Tibial nerve (tissue), 4 donors: ENCODE results near the gene CHST12. TPM values are rescaled to one million over a fixed set of nuclear protein-coding genes. Genes with fewer than 3 reads are reported as not detected.

Source experiments
- DNase-seq, 2 donors: peaks; one replicate each; pipeline ENCODE4 v3.0.0-alpha.2; 2019; ENCODE audit warnings: low spot score in 2 of 2
- H3K27ac ChIP-seq, 4 donors: fragments of 200-600 bp; sonication (generic) in 3 of 4; one replicate each; pipeline ENCODE4 v1.5.1; 2017 to 2019; ENCODE audit warnings: mild to moderate bottlenecking in 1 of 4
- H3K27me3 ChIP-seq, 2 donors: fragments of 200-600 bp; sonication (generic) in 1 of 2; one replicate each; pipeline versions ENCODE4 v1.5.1 to v1.6.0; 2017 to 2019
- H3K36me3 ChIP-seq, 3 donors: fragments of 200-600 bp; sonication (generic); one replicate each; pipeline ENCODE4 v1.5.1; 2018 to 2019
- H3K4me1 ChIP-seq, 4 donors: fragments of 200-600 bp; sonication (generic) in 3 of 4; one replicate each; pipeline ENCODE4 v1.5.1; 2017 to 2019
- H3K4me3 ChIP-seq, 4 donors: fragments of 200-600 bp; sonication (generic) in 3 of 4; one replicate each; pipeline ENCODE4 v1.5.1; 2017 to 2019; ENCODE audit warnings: mild to moderate bottlenecking in 1 of 4, moderate library complexity in 1 of 4
- H3K9me3 ChIP-seq, 4 donors: fragments of 200-600 bp; sonication (generic) in 3 of 4; one replicate each; pipeline ENCODE4 v1.5.1; 2017 to 2019
- EP300 ChIP-seq, 2 donors: sonication (generic); formaldehyde crosslinking; IDR thresholded peaks; one replicate each; pipeline ENCODE4 v1.6.1; 2017; ENCODE audit warnings: antibody characterized with exemption in 2 of 2, mild to moderate bottlenecking in 1 of 2
- POLR2A ChIP-seq, 2 donors: fragments of 450-650 bp; IDR thresholded peaks; one replicate each; pipeline ENCODE4 v1.6.1; 2017; ENCODE audit warnings: antibody characterized with exemption in 2 of 2, mild to moderate bottlenecking in 2 of 2, moderate library complexity in 2 of 2
- WGBS, 2 donors: methylation state at CpG; one replicate each; pipeline ENCODE4 v1.1.5; 2018; 5-methylcytosine and 5-hydroxymethylcytosine counted together
- total RNA-seq, 4 donors: library from RNA; depleted of rRNA; stranded (reverse); fragments of >200 nt; gene quantifications; one replicate each; pipeline ENCODE4 v1.1.0, GENCODE V29; 2016
- TF ChIP-seq, protein P1 (sequence below), 5 experiments: fragments of 200-600 bp in 3 of 5; fragments of 450-650 bp in 2 of 5; sonication (generic) in 3 of 5; IDR thresholded peaks; one replicate each; pipeline ENCODE4 v1.5.1; 2016 to 2019; ENCODE audit warnings: antibody characterized with exemption in 5 of 5, mild to moderate bottlenecking in 3 of 5, moderate library complexity in 2 of 5

The CHST12 gene
- total RNA-seq, result 10 to 100 TPM; 21.0 to 29.9 (median 29.3) TPM

DNA sequence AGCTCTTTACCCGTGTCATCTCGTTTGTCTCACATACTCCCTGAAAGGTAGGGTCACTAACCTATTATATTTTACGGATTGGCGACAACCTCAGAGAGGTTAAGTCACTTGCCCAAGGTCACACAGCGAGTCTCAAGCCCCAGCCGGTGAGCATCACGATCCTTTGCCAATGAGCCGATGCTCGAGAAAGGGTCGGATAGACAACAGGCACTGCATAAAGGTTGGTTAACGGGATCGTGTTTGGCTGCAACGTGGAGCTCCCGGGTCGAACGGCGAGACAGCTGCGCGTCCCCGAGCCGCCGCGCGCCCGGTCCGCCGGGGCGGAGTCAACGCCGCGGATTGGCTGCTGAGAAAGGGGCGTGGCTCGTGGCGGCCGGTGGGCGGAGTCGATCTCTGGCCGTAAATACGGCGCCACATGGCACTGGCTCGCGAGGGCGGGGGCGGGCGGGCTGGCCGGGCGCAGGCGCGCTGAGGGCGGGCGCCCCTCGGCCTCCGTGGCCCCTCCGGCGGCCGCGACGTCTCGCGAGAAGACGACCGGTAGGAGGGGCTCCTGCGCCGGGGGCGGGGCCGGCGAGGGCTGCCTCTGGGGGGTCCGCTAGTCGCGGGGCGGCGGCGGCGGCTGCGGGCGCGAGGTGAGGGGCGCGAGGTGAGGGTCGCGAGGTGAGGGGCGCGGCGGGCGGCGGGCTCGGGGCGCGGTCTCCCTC lies at the start of gene CHST12:
Gene CHST12 (plus strand): TSS at position 598 of the 704 bp plus-strand sequence. CDS start 29,029 bp downstream, outside the sequence.
- peak within 1 kb of the TSS; percentile 70 to 91 (median 80) for H3K27ac ChIP-seq
- peak; percentile 92 to 95 for DNase-seq
- no peaks in the 10 kb centered on the region for H3K9me3 ChIP-seq
- peaks cover 0 to 79% (median 40%) of the 10 kb centered on the region in 4 donors for H3K4me1 ChIP-seq
- no peaks in the 10 kb centered on the region for H3K36me3 ChIP-seq
- peak in 1 of 2 donors; percentile 42 for TF ChIP-seq POLR2A (IDR thresholded peaks at IDR 0.05)
- TF ChIP-seq, protein P1, sequence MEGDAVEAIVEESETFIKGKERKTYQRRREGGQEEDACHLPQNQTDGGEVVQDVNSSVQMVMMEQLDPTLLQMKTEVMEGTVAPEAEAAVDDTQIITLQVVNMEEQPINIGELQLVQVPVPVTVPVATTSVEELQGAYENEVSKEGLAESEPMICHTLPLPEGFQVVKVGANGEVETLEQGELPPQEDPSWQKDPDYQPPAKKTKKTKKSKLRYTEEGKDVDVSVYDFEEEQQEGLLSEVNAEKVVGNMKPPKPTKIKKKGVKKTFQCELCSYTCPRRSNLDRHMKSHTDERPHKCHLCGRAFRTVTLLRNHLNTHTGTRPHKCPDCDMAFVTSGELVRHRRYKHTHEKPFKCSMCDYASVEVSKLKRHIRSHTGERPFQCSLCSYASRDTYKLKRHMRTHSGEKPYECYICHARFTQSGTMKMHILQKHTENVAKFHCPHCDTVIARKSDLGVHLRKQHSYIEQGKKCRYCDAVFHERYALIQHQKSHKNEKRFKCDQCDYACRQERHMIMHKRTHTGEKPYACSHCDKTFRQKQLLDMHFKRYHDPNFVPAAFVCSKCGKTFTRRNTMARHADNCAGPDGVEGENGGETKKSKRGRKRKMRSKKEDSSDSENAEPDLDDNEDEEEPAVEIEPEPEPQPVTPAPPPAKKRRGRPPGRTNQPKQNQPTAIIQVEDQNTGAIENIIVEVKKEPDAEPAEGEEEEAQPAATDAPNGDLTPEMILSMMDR (IDR thresholded peaks at IDR 0.05), result no peak
- peak in 1 of 2 donors; percentile 82 for TF ChIP-seq EP300 (IDR thresholded peaks at IDR 0.05)
- H3K4me3 ChIP-seq, result peak within 1 kb of the TSS; percentile 85 to 100 (median 91)
- H3K27me3 ChIP-seq, result no peaks in the 10 kb centered on the region
- 3 to 5% methylated on average over 28 to 35 of the region's 89 CpGs for WGBS, 2 donors

DNA sequence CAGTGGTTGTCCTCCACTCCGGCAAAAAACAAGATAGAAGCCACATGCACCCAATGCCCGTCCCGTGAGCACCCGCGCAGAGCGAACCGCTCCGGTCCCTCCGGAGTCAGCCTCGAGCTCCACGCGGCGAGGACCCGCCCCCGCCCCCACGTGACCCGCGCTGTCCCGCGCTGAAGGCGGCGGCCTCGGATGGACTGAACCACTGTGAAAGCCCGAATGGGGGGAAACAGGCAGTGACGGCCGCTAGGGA lies 49.5 kb upstream of the CHST12 start:
- peaks cover 0 to 47% (median 30%) of the 10 kb centered on the region in 4 donors for H3K4me1 ChIP-seq
- TF ChIP-seq, protein P1 (IDR thresholded peaks at IDR 0.05), result no peak
- TF ChIP-seq POLR2A (IDR thresholded peaks at IDR 0.05), result peak in 1 of 2 donors; percentile 29
- TF ChIP-seq EP300 (IDR thresholded peaks at IDR 0.05), result peak in 1 of 2 donors; percentile 56
- H3K9me3 ChIP-seq, result no peaks in the 10 kb centered on the region
- H3K27me3 ChIP-seq, result no peaks in the 10 kb centered on the region
- 0 to 1% methylated on average over 15 to 26 of the region's 26 CpGs for WGBS, 2 donors
- no peaks in the 10 kb centered on the region for H3K36me3 ChIP-seq
- peak overlapping the region; percentile 98 to 100 (median 98) for H3K27ac ChIP-seq
- peak in 1 of 2 donors; percentile 85 for DNase-seq
- H3K4me3 ChIP-seq, result peak overlapping the region; percentile 36 to 99 (median 96)

DNA sequence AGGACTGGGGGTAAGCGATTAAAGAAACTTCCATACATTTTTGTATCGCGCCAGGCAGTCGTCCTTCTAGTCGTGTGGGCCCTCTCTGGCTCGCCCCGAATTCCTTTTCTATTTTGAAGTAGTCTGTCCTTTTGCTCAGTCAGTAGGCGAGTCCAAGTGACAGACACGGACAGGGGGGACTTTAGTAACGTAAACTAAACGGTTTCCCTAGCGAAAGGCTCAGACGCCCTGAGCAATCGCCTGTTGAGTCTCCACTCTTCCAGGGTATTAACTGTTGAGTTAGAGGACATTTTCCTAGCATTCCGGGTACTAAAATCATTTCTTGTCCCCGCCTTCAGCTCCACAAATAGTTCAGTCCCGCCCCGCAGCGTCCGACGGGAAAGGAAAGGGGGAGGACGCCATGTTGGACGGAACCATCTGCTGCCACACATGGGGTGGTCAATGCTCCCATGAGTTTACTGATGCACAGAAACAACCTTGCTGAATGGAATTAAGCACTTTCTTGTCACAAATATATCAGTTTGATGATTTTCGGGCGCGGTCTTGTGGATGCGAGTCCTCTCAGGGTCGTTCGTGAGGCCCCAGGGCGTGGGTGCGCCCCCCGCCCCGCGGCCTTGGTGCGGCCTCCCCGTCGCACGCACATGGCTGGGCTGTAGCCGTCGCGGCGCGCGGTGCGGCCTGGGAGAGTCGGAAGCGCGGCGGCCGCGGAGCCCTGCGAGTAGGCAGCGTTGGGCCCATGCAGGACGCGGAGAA lies 49.0 kb upstream of the CHST12 start, which contains the start of gene EIF3B:
Gene EIF3B (plus strand): TSS at position 642 of the 753 bp plus-strand sequence. CDS start 95 bp downstream, at position 737.
- H3K4me1 ChIP-seq, result peaks cover 0 to 52% (median 30%) of the 10 kb centered on the region in 4 donors
- no peaks in the 10 kb centered on the region for H3K27me3 ChIP-seq
- no peaks in the 10 kb centered on the region for H3K36me3 ChIP-seq
- H3K4me3 ChIP-seq, result peak within 1 kb of the TSS; percentile 96 to 99 (median 96)
- TF ChIP-seq POLR2A (IDR thresholded peaks at IDR 0.05), result peak in 1 of 2 donors; percentile 16
- peak in 1 of 2 donors; percentile 90 for TF ChIP-seq EP300 (IDR thresholded peaks at IDR 0.05)
- TF ChIP-seq, protein P1 (IDR thresholded peaks at IDR 0.05), result peak in 2 of 5 experiments; percentile 45 to 69
- H3K27ac ChIP-seq, result peak within 1 kb of the TSS; percentile 98 to 100 (median 98)
- WGBS, 2 donors, result 0% methylated on average over 23 to 27 of the region's 55 CpGs
- peak; percentile 84 to 91 for DNase-seq
- H3K9me3 ChIP-seq, result no peaks in the 10 kb centered on the region

DNA sequence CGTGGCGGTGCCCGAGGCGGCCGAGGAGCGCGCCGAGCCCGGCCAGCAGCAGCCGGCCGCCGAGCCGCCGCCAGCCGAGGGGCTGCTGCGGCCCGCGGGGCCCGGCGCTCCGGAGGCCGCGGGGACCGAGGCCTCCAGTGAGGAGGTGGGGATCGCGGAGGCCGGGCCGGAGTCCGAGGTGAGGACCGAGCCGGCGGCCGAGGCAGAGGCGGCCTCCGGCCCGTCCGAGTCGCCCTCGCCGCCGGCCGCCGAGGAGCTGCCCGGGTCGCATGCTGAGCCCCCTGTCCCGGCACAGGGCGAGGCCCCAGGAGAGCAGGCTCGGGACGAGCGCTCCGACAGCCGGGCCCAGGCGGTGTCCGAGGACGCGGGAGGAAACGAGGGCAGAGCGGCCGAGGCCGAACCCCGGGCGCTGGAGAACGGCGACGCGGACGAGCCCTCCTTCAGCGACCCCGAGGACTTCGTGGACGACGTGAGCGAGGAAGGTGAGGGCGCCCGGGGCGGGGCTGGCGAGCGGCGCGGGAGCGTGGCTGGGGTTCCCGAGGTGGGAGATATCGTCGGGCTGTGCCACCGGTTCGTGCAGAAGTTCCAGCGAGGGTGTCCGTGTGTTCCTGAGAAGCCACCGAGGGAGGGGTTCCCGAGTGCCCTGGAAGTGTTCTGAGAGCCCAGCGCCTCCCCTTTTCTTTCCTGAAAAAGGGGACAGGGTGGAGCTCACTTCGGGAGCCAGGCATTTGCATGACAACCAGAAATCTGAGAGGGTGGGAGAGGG lies 48.3 kb upstream of the CHST12 start:
- H3K9me3 ChIP-seq, result no peaks in the 10 kb centered on the region
- peak overlapping the region; percentile 36 to 100 (median 98) for H3K27ac ChIP-seq
- peaks cover 0 to 59% (median 30%) of the 10 kb centered on the region in 4 donors for H3K4me1 ChIP-seq
- peak overlapping the region; percentile 96 to 99 (median 96) for H3K4me3 ChIP-seq
- no peaks in the 10 kb centered on the region for H3K27me3 ChIP-seq
- no peak for DNase-seq
- no peak for TF ChIP-seq EP300 (IDR thresholded peaks at IDR 0.05)
- TF ChIP-seq POLR2A (IDR thresholded peaks at IDR 0.05), result no peak
- TF ChIP-seq, protein P1 (IDR thresholded peaks at IDR 0.05), result no peak
- no peaks in the 10 kb centered on the region for H3K36me3 ChIP-seq
- WGBS, 2 donors, result 1% methylated on average over 29 to 68 of the region's 92 CpGs
